Measurements from ENCODE around the gene C2orf42.
"Not testable (repeated sequence)": the region's sequence is repeated elsewhere in the genome, so short reads cannot be mapped to it uniquely, and the experiment has no call there.

C2orf42 gene

GRCh38 chr2:70131344-70132143, 59.3 kb downstream of the C2orf42 start:
- not testable (repeated sequence) for DNase-seq (ENCODE audit: low spot score)

DNA sequence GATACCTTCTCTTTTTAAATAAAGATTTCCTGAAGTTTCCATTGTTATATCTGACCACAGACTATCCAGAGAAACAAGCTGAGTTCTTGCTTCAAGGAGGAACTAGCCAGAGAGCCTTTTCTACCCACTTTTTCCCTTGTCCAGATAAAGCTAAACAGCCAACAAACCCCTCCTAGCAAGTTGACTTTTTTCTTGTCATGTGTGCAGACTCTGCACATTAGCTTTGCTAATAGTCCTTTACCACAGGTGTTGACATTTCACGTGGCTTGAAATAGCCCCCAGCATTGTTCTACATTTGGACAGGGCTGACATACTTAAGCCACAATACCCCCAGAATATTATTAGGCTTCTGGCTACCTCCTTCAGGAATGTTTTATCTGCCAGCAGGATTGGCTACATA, 62.8 kb downstream of the C2orf42 start:
- no peak for DNase-seq (ENCODE audit: low spot score)

DNA sequence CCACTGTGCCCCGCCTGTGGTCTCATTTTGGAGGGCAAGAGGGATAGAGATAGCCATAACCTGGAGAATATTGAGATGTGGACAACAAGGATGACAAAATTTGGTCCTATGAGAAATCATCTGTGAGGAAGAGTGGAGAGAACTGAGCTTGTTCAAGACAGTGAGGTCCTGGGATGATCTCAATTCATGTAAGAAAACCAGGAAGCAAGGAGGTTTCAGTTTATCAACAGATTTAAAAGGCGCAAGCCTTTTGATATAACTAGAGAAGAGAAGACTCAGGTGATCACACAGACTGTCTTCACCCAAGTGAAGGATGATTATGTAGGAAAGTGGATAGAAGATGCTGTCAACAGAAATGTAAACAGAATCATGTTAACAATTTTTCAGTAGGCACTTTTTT, 64.4 kb downstream of the C2orf42 start:
- DNase-seq (ENCODE audit: low spot score) = peak; percentile 4

DNA sequence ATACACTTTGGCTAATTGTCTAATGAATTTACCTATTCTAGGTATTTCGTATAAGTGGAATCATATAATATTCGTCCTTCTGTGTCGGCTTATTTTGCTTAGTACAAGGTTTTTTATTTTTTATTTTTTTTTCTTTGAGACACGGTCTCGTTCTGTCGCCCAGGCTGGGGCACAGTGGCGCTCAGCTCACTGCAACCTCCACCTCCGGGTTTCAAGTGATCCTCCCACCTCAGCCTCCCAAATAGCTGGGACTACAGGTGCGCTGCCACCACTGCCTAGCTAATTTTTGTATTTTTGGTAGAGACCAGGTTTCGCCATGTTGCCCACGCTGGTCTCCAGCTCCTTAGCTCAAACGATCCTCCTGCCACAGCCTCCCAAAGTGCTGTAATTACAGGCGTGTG, 65.3 kb downstream of the C2orf42 start:
- no peak for DNase-seq (ENCODE audit: low spot score)

- peak; percentile 56 for DNase-seq (ENCODE audit: low spot score)
Measured at GRCh38 chr2:70124983-70125480, 65.8 kb downstream of the C2orf42 start.

DNA sequence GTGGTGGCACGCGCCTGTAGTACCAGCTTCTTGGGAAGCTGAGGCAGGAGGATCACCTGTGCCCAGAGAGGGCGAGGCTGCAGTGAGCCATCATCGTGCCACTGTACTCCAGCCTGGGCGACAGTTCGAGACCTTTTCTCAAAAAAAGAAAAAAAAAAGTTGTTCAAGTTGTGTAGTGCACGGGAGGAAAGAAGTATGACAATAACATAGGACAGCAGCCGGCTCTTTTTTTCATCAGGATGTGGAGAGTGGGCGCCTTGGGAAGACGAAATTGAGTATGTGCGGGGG, 67.0 kb downstream of the C2orf42 start:
- no peak for DNase-seq (ENCODE audit: low spot score)

- DNase-seq (ENCODE audit: low spot score) = no peak
Measured at GRCh38 chr2:70123051-70123828, 67.6 kb downstream of the C2orf42 start.

GRCh38 chr2:70122470-70122869, 68.3 kb downstream of the C2orf42 start:
- no peak for DNase-seq (ENCODE audit: low spot score)

DNA sequence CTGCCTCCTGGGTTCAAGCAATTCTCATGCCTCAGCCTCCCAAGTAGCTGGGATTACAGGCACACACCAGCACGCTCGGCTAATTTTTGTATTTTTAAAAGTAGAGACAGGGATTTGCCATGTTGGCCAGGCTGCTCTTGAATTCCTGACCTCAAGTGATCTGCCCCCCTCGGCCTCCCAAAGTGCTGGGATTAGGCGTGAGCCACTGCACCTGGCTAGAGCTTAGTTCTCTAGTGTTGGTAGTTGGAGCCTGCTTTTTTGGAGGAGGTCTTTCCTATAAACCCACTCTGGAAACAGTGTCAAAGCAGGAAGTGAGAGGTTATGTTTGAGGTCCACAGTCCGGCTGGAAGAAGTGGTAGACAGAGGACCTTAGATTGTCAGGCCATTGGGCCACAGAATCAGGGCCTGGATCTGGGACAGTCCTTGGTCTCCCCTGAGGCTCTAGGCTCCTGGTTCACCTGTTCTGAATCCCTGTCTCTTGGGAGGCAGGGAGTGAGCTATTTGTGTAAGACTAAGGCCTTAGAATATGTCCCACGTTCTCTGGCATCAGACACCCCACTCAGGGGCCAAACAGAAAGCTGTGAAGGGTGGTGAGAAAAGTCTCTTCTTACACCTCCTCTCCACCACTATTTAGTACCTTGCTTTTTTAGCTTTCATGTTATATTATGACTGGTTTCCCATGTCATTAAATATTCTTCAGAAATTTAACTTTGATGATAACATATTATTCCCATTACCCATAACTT, 69.0 kb downstream of the C2orf42 start:
- no peak for DNase-seq (ENCODE audit: low spot score)

- DNase-seq (ENCODE audit: low spot score) = no peak
Measured at GRCh38 chr2:70118798-70119454, 71.9 kb downstream of the C2orf42 start.

- no peak for DNase-seq (ENCODE audit: low spot score)
Measured at GRCh38 chr2:70116936-70117552, 73.8 kb downstream of the C2orf42 start.

GRCh38 chr2:70115646-70116442, 75.0 kb downstream of the C2orf42 start:
- no peak for DNase-seq (ENCODE audit: low spot score)

GRCh38 chr2:70113359-70114070, 77.3 kb downstream of the C2orf42 start:
- no peak for DNase-seq (ENCODE audit: low spot score)

GRCh38 chr2:70111752-70112591, 78.8 kb downstream of the C2orf42 start:
- no peak for DNase-seq (ENCODE audit: low spot score)

- DNase-seq (ENCODE audit: low spot score) = not testable (repeated sequence)
Measured at GRCh38 chr2:70110397-70110796, 80.4 kb downstream of the C2orf42 start.

DNA sequence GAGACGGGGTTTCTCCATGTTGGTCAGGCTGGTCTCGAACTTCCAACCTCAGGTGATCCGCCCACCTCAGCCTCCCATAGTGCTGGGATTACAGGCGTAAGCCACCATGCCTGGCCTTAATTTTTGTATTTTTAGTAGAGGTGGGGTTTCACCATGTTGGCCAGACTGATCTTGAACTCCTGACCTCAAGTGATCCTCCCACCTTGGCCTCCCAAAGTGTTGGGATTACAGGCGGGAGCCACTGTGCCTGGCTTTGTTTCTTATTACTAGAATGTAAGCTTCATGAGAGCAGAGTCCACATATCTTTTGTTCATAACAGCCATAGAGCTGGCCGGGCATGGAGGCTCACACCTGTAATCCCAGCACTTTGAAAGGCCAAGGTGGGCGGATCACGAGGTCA, 84.7 kb downstream of the C2orf42 start:
- DNase-seq (ENCODE audit: low spot score) = not testable (repeated sequence)

DNA sequence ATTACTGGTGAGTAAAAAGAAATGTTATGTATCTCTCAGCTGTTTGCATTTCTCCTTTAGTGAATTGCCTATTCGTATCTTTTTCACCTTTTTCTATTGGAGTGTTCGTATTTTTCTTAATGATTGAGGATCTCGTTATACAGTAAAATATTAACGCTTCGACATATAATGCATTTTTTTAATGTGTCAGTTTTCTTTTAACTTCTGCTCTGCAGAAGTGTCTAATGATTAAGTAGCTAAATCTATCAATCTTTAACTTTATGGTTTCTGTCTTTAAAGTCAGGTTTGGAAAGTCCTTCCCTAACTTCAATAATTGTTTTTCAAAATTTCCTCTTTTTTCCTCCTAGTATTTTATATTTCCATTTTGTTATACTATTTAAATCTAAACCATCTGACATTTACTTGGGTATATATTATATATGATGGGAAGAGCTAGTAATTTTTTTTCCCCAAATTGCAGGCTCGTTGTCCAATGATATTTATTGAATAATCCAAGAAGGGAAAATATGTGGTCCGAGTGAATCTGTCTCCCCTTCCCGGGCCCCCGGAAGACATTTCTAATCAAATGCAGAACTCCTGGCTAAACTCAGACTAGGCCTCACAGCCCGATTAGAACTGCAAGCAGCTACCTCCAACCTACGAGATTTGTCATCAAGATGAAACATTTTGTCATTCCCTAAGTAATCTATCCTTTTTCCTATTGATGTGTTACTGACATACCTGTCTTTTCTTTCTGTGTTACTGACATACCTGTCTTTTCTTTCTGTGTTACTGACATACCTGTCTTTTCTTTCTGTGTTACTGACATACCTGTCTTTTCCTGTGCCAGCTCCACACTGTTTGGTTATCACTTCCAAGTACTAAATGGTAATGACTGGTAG, 86.3 kb downstream of the C2orf42 start:
- no peak for DNase-seq (ENCODE audit: low spot score)

- DNase-seq (ENCODE audit: low spot score) = no peak
Measured at GRCh38 chr2:70103531-70104061, 87.2 kb downstream of the C2orf42 start.

Data from hematopoietic multipotent progenitor cell treated with erythropoietin and hydrocortisone succinate and interleukin-3 and kit ligand, for 15 days (in vitro differentiated cells).